GM12878 (cell line): ENCODE data around the gene GLT1D1. TPM values are rescaled to one million over a fixed set of nuclear protein-coding genes. Genes with fewer than 3 reads are reported as not detected.

ENCODE experiments used
- BHLHE40 ChIP-seq, 2 experiments: fragments of 450-650 bp in 1 of 2; IDR thresholded peaks; 2 replicates each; pipeline ENCODE4 v1.6.1; 2011 to 2017; ENCODE audit warnings: low read depth in 2 of 2, borderline replicate concordance in 1 of 2, improper control_type of control experiment in 1 of 2, low read length in 1 of 2, mild to moderate bottlenecking in 1 of 2
- BMI1 ChIP-seq: fragments of 450-650 bp; IDR thresholded peaks from 2 replicates; pipeline ENCODE4 v1.6.1; 2016; ENCODE audit warnings: mild to moderate bottlenecking, moderate library complexity, borderline replicate concordance
- CHD2 ChIP-seq: IDR thresholded peaks from 2 replicates; pipeline ENCODE4 v1.6.1; 2011; ENCODE audit warnings: low read depth, low read length, improper control_type of control experiment, borderline replicate concordance
- CHD4 ChIP-seq: fragments of 200-600 bp; sonication (generic); IDR thresholded peaks from 2 replicates; pipeline ENCODE4 v1.6.1; 2016; ENCODE audit warnings: mild to moderate bottlenecking
- LARP7 ChIP-seq: fragments of 450-650 bp; IDR thresholded peaks from 2 replicates; pipeline ENCODE4 v1.6.1; 2017; ENCODE audit warnings: mild to moderate bottlenecking
- SMAD1 ChIP-seq: fragments of 450-650 bp; IDR thresholded peaks from 2 replicates; pipeline ENCODE4 v1.6.1; 2018; ENCODE audit warnings: mild to moderate bottlenecking, low read depth; ENCODE audit not compliant: partially characterized antibody
- ZNF622 ChIP-seq: fragments of 450-650 bp; IDR thresholded peaks from 2 replicates; pipeline ENCODE4 v1.6.1; 2017; ENCODE audit warnings: mild to moderate bottlenecking, inconsistent platforms
- polyA plus RNA-seq, 11 experiments: library from polyadenylated mRNA; depleted of rRNA in 4 of 11; unstranded in 6 of 11; stranded (reverse) in 5 of 11; fragments of >200 nt; fragmentation: Nextera tagmentation in 4 of 11; fragmentation: Illumina TruSeq in 1 of 11; extraction: Ambion mirVana in 4 of 11; extraction: Trizol in 1 of 11; gene quantifications; 1 replicate in 1 of 11; 2 replicates in 10 of 11; pipeline versions ENCODE4 v1.2.1 to v1.2.3, GENCODE V29; 2011 to 2016; ENCODE audit warnings: inconsistent platforms in 2 of 11, missing spikeins in 2 of 11, low read depth in 1 of 11
- total RNA-seq, 4 experiments: library from RNA; depleted of rRNA in 3 of 4; stranded (reverse); fragments of >200 nt in 3 of 4; fragmentation: Illumina TruSeq in 1 of 4; extraction: Trizol in 1 of 4; gene quantifications; 2 replicates each; pipeline versions ENCODE4 v1.2.1 to v1.2.3, GENCODE V29; 2013 to 2021
- TF ChIP-seq, protein P1 (sequence below): IDR thresholded peaks from 2 replicates; pipeline ENCODE4 v1.6.1; 2012; ENCODE audit warnings: low read depth, low read length, improper control_type of control experiment
- TF ChIP-seq, protein P2 (sequence below): fragments of 450-650 bp; IDR thresholded peaks from 2 replicates; pipeline ENCODE4 v1.6.1; 2017; ENCODE audit warnings: mild to moderate bottlenecking, moderate library complexity
- TF ChIP-seq, protein P3 (sequence below): IDR thresholded peaks from 2 replicates; pipeline ENCODE4 v1.6.1; 2012; ENCODE audit warnings: low read depth, low read length, improper control_type of control experiment
- TF ChIP-seq, protein P4 (sequence below): fragments of 450-650 bp; IDR thresholded peaks from 2 replicates; pipeline ENCODE4 v1.6.1; 2017; ENCODE audit warnings: mild to moderate bottlenecking
- TF ChIP-seq, protein P5 (sequence below): IDR thresholded peaks from 2 replicates; pipeline ENCODE4 v1.6.1; 2012; ENCODE audit warnings: low read length, inconsistent platforms

Gene GLT1D1
- total and polyA plus RNA-seq, 10 of the 15 experiments (the other 5 are each of a cell fraction or from before 2014, with no cell fraction given), result 0.42 to 62.8 (median 3.0) TPM

DNA sequence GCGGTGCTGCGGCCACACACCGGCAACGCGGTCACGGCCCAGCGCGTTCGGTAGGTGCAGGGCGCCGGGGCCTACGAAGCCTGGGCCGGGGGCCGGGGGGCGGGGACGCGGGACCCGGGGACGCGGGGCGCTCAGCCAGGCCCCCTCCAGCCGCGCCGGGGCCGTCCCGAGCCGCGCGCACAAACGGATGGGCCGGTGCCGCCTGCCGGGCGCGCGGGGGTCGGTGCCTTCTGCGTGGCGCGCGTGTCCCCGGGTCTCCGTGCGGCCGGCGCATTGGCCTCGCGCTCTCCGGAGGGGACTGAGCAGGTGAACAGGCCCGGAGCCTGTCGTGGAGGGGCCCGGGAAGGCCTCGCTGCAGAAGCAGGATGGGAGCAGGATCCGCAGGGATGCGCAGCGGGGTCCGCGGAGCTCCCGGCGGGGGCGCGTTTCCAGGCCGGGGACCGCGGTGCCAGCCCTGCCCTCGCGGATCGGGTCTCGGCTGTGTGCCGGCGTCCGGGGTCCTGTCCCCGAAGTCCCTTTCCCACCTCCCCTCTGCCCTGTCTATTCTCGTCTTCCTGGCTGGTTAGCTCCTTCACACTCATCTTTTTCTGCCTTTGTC is 421 bp downstream of the GLT1D1 start (continued):
- TF ChIP-seq, protein P1, sequence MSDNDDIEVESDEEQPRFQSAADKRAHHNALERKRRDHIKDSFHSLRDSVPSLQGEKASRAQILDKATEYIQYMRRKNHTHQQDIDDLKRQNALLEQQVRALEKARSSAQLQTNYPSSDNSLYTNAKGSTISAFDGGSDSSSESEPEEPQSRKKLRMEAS, result 0 out of 2 replicates have a peak, but pooled peaks have one; percentile 9
- TF ChIP-seq, protein P2, sequence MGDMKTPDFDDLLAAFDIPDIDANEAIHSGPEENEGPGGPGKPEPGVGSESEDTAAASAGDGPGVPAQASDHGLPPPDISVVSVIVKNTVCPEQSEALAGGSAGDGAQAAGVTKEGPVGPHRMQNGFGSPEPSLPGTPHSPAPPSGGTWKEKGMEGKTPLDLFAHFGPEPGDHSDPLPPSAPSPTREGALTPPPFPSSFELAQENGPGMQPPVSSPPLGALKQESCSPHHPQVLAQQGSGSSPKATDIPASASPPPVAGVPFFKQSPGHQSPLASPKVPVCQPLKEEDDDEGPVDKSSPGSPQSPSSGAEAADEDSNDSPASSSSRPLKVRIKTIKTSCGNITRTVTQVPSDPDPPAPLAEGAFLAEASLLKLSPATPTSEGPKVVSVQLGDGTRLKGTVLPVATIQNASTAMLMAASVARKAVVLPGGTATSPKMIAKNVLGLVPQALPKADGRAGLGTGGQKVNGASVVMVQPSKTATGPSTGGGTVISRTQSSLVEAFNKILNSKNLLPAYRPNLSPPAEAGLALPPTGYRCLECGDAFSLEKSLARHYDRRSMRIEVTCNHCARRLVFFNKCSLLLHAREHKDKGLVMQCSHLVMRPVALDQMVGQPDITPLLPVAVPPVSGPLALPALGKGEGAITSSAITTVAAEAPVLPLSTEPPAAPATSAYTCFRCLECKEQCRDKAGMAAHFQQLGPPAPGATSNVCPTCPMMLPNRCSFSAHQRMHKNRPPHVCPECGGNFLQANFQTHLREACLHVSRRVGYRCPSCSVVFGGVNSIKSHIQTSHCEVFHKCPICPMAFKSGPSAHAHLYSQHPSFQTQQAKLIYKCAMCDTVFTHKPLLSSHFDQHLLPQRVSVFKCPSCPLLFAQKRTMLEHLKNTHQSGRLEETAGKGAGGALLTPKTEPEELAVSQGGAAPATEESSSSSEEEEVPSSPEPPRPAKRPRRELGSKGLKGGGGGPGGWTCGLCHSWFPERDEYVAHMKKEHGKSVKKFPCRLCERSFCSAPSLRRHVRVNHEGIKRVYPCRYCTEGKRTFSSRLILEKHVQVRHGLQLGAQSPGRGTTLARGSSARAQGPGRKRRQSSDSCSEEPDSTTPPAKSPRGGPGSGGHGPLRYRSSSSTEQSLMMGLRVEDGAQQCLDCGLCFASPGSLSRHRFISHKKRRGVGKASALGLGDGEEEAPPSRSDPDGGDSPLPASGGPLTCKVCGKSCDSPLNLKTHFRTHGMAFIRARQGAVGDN, result peak; percentile 49; the same call in 1 of the 2 replicates
- TF ChIP-seq ZNF622 (no peak), SMAD1 (no peak), CHD4 (no peak), BHLHE40 (IDR thresholded peaks at IDR 0.05; ENCODE audit: borderline replicate concordance in 1 of 2, low read depth in 2 of 2, low read length in 1 of 2) (peak in 1 of 2 experiments; percentile 24; a peak in 1 of 4 replicates), BMI1 (no peak), CHD2 (no peak), LARP7 (peak; percentile 64)
- TF ChIP-seq, protein P3, sequence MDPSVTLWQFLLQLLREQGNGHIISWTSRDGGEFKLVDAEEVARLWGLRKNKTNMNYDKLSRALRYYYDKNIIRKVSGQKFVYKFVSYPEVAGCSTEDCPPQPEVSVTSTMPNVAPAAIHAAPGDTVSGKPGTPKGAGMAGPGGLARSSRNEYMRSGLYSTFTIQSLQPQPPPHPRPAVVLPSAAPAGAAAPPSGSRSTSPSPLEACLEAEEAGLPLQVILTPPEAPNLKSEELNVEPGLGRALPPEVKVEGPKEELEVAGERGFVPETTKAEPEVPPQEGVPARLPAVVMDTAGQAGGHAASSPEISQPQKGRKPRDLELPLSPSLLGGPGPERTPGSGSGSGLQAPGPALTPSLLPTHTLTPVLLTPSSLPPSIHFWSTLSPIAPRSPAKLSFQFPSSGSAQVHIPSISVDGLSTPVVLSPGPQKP, result no peak
- TF ChIP-seq, protein P4, sequence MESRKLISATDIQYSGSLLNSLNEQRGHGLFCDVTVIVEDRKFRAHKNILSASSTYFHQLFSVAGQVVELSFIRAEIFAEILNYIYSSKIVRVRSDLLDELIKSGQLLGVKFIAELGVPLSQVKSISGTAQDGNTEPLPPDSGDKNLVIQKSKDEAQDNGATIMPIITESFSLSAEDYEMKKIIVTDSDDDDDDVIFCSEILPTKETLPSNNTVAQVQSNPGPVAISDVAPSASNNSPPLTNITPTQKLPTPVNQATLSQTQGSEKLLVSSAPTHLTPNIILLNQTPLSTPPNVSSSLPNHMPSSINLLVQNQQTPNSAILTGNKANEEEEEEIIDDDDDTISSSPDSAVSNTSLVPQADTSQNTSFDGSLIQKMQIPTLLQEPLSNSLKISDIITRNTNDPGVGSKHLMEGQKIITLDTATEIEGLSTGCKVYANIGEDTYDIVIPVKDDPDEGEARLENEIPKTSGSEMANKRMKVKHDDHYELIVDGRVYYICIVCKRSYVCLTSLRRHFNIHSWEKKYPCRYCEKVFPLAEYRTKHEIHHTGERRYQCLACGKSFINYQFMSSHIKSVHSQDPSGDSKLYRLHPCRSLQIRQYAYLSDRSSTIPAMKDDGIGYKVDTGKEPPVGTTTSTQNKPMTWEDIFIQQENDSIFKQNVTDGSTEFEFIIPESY, result no peak
- TF ChIP-seq, protein P5, sequence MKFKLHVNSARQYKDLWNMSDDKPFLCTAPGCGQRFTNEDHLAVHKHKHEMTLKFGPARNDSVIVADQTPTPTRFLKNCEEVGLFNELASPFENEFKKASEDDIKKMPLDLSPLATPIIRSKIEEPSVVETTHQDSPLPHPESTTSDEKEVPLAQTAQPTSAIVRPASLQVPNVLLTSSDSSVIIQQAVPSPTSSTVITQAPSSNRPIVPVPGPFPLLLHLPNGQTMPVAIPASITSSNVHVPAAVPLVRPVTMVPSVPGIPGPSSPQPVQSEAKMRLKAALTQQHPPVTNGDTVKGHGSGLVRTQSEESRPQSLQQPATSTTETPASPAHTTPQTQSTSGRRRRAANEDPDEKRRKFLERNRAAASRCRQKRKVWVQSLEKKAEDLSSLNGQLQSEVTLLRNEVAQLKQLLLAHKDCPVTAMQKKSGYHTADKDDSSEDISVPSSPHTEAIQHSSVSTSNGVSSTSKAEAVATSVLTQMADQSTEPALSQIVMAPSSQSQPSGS, result no peak
